ENCODE results near the gene SSR3. TPM values are rescaled to one million over a fixed set of nuclear protein-coding genes. Genes with fewer than 3 reads are reported as not detected.

SSR3 gene
- total RNA-seq, 4 donors from 2014 or later, result 50.9 to 91.5 (median 65.3) TPM

- no peaks in the 10 kb centered on the region for H3K27me3 ChIP-seq
- peaks cover 32 to 45% of the 10 kb centered on the region in 2 donors for H3K4me1 ChIP-seq
- no peak for TF ChIP-seq POLR2A (IDR thresholded peaks at IDR 0.05)
- no peak for TF ChIP-seq CTCF (IDR thresholded peaks at IDR 0.05 in 4 of 5, conservative IDR thresholded peaks at IDR 0.05 in 1 of 5)
- DNase-seq (no peak), ATAC-seq (no peak)
- no peaks in the 10 kb centered on the region for H3K9me3 ChIP-seq
- in situ Hi-C loops (cut with MboI; ENCODE audit: low sequenced_read_pairs in 4 of 4) (loop anchor here in 2 of 4 donors (10.0 to 25.0 kb wide), 4 partner anchors 89 to 534 kb away; no protein-coding TSS in a partner anchor), intact Hi-C loops (cut with DNase I; ENCODE audit: low total_unique reads) (no loop called here)
- peak overlapping the region; percentile 17 to 25 (median 22) for H3K27ac ChIP-seq
- H3K36me3 ChIP-seq, result peaks cover 0 to 19% of the 10 kb centered on the region in 2 donors
- no peak overlapping the region for H3K4me3 ChIP-seq
Observed at GRCh38 chr3:156551261-156551660, 3.7 kb downstream of the SSR3 start.

GRCh38 chr3:156548902-156549301, 6.0 kb downstream of the SSR3 start:
- TF ChIP-seq CTCF (IDR thresholded peaks at IDR 0.05 in 4 of 5, conservative IDR thresholded peaks at IDR 0.05 in 1 of 5) (no peak), POLR2A (IDR thresholded peaks at IDR 0.05) (no peak)
- Histone ChIP-seq H3K36me3 (peaks cover 0 to 27% of the 10 kb centered on the region in 2 donors), H3K4me1 (peaks cover 27 to 48% of the 10 kb centered on the region in 2 donors), H3K4me3 (no peak overlapping the region), H3K9me3 (no peaks in the 10 kb centered on the region), H3K27me3 (no peaks in the 10 kb centered on the region), H3K27ac (no peak overlapping the region)
- in situ Hi-C loops (cut with MboI; ENCODE audit: low sequenced_read_pairs in 4 of 4) (loop anchor here in 2 of 4 donors (10.0 to 25.0 kb wide), 3 partner anchors 263 to 536 kb away; no protein-coding TSS in a partner anchor), intact Hi-C loops (cut with DNase I; ENCODE audit: low total_unique reads) (no loop called here)
- DNase-seq (no peak), ATAC-seq (no peak)

GRCh38 chr3:156548041-156548687, 6.8 kb downstream of the SSR3 start:
- H3K27ac ChIP-seq, result peak overlapping the region in 2 of 4 donors; percentile 6 to 22
- in situ Hi-C loops (cut with MboI; ENCODE audit: low sequenced_read_pairs in 4 of 4), result loop anchor here in 2 of 4 donors (10.0 to 25.0 kb wide), 3 partner anchors 264 to 537 kb away; no protein-coding TSS in a partner anchor
- H3K36me3 ChIP-seq, result peaks cover 0 to 27% of the 10 kb centered on the region in 2 donors
- ATAC-seq (no peak), DNase-seq (no peak)
- H3K9me3 ChIP-seq, result no peaks in the 10 kb centered on the region
- peaks cover 26 to 48% of the 10 kb centered on the region in 2 donors for H3K4me1 ChIP-seq
- intact Hi-C loops (cut with DNase I; ENCODE audit: low total_unique reads), result no loop called here
- TF ChIP-seq CTCF (IDR thresholded peaks at IDR 0.05 in 4 of 5, conservative IDR thresholded peaks at IDR 0.05 in 1 of 5) (no peak), POLR2A (IDR thresholded peaks at IDR 0.05) (no peak)
- no peak overlapping the region for H3K4me3 ChIP-seq
- H3K27me3 ChIP-seq, result no peaks in the 10 kb centered on the region

- H3K36me3 ChIP-seq, result peaks cover 0 to 27% of the 10 kb centered on the region in 2 donors
- in situ Hi-C loops (cut with MboI; ENCODE audit: low sequenced_read_pairs in 4 of 4) (loop anchor here in 2 of 4 donors (10.0 to 25.0 kb wide), 3 partner anchors 265 to 537 kb away; no protein-coding TSS in a partner anchor), intact Hi-C loops (cut with DNase I; ENCODE audit: low total_unique reads) (no loop called here)
- no peak for ATAC-seq
- peaks cover 26 to 52% of the 10 kb centered on the region in 2 donors for H3K4me1 ChIP-seq
- no peaks in the 10 kb centered on the region for H3K27me3 ChIP-seq
- no peaks in the 10 kb centered on the region for H3K9me3 ChIP-seq
- TF ChIP-seq CTCF (IDR thresholded peaks at IDR 0.05 in 4 of 5, conservative IDR thresholded peaks at IDR 0.05 in 1 of 5) (no peak), POLR2A (IDR thresholded peaks at IDR 0.05) (no peak)
- no peak for DNase-seq
- H3K27ac ChIP-seq, result peak overlapping the region in 2 of 4 donors; percentile 6 to 22
- no peak overlapping the region for H3K4me3 ChIP-seq
Observed at GRCh38 chr3:156547637-156548036, 7.3 kb downstream of the SSR3 start.
